Immature natural killer cell (primary cell): ENCODE measurements around the gene CXorf38. TPM values are rescaled to one million over a fixed set of nuclear protein-coding genes. Genes with fewer than 3 reads are reported as not detected.

ENCODE experiments used
- DNase-seq, 3 donors: peaks; one replicate each; pipeline ENCODE4 v3.0.0; 2022; ENCODE audit warnings: mixed read lengths in 1 of 3
- H3K27ac Mint-ChIP-seq, 6 donors: one replicate each; pipeline ENCODE4 v1.8.0; 2020; ENCODE audit warnings: mixed read lengths in 6 of 6, mild to moderate bottlenecking in 5 of 6, inconsistent platforms in 4 of 6, moderate library complexity in 3 of 6
- H3K27me3 Mint-ChIP-seq, 3 donors: one replicate each; pipeline ENCODE4 v1.8.0; 2020 to 2021; ENCODE audit warnings: low read depth in 3 of 3, mild to moderate bottlenecking in 3 of 3, mixed read lengths in 3 of 3, moderate library complexity in 3 of 3, inconsistent platforms in 1 of 3
- H3K36me3 Mint-ChIP-seq, 3 donors: one replicate each; pipeline ENCODE4 v1.8.0; 2020; ENCODE audit warnings: mixed read lengths in 3 of 3, inconsistent platforms in 2 of 3, mild to moderate bottlenecking in 2 of 3
- H3K4me1 Mint-ChIP-seq, 2 donors: one replicate each; pipeline ENCODE4 v1.8.0; 2020; ENCODE audit warnings: inconsistent platforms in 2 of 2, mild to moderate bottlenecking in 2 of 2, mixed read lengths in 2 of 2, moderate library complexity in 1 of 2
- H3K4me3 Mint-ChIP-seq, 5 donors: one replicate each; pipeline ENCODE4 v1.8.0; 2020; ENCODE audit warnings: mild to moderate bottlenecking in 5 of 5, mixed read lengths in 5 of 5, inconsistent platforms in 3 of 5, moderate library complexity in 3 of 5
- H3K9me3 Mint-ChIP-seq, 6 donors: one replicate each; pipeline ENCODE4 v1.8.0; 2020; ENCODE audit warnings: mild to moderate bottlenecking in 6 of 6, mixed read lengths in 6 of 6, inconsistent platforms in 4 of 6, moderate library complexity in 3 of 6
- polyA plus RNA-seq, 3 donors: library from polyadenylated mRNA; unstranded; fragments of 300-500 nt; fragmentation: Illumina TruSeq; gene quantifications; one replicate each; pipeline ENCODE4 v1.2.3, GENCODE V29; 2021

CXorf38 gene
- polyA plus RNA-seq, 3 donors from 2014 or later: 21.3 to 53.7 (median 51.3) TPM

GRCh38 chrX:40652664-40653063 lies 5.3 kb upstream of the CXorf38 start:
- H3K36me3 Mint-ChIP-seq: peaks cover 4 to 34% (median 27%) of the 10 kb centered on the region in 3 donors
- peaks cover 1 to 3% (median 2%) of the 10 kb centered on the region in 3 donors for H3K27me3 Mint-ChIP-seq
- H3K27ac Mint-ChIP-seq: peak overlapping the region in 1 of 6 donors; percentile 46
- H3K4me1 Mint-ChIP-seq: peaks cover 5 to 16% of the 10 kb centered on the region in 2 donors
- no peak for DNase-seq
- no peak overlapping the region for H3K4me3 Mint-ChIP-seq
- H3K9me3 Mint-ChIP-seq: no peaks in the 10 kb centered on the region

- Mint-ChIP-seq H3K27me3 (peaks cover 6 to 7% (median 7%) of the 10 kb centered on the region in 3 donors), H3K4me1 (peaks cover 7 to 21% of the 10 kb centered on the region in 2 donors), H3K4me3 (no peak overlapping the region), H3K36me3 (peaks cover 4 to 28% (median 27%) of the 10 kb centered on the region in 3 donors), H3K27ac (peak overlapping the region; percentile 9 to 81 (median 23)), H3K9me3 (no peaks in the 10 kb centered on the region)
- DNase-seq: peak; percentile 72 to 77 (median 72)
These were observed 4.4 kb upstream of the CXorf38 start for GRCh38 chrX:40651620-40652223.

- no peaks in the 10 kb centered on the region for H3K9me3 Mint-ChIP-seq
- peak; percentile 36 to 57 (median 52) for DNase-seq
- H3K4me1 Mint-ChIP-seq: peaks cover 46 to 62% of the 10 kb centered on the region in 2 donors
- peaks cover 0 to 14% (median 9%) of the 10 kb centered on the region in 3 donors for H3K36me3 Mint-ChIP-seq
- H3K4me3 Mint-ChIP-seq: peak overlapping the region; percentile 89 to 98 (median 96)
- H3K27me3 Mint-ChIP-seq: peaks cover 14 to 23% (median 18%) of the 10 kb centered on the region in 3 donors
- H3K27ac Mint-ChIP-seq: peak overlapping the region; percentile 86 to 99 (median 96)
These were observed 663 bp downstream of the CXorf38 start for GRCh38 chrX:40646489-40647306.

- H3K4me3 Mint-ChIP-seq: peak overlapping the region; percentile 88 to 95 (median 94)
- peaks cover 14 to 23% (median 18%) of the 10 kb centered on the region in 3 donors for H3K27me3 Mint-ChIP-seq
- peak; percentile 72 to 75 (median 75) for DNase-seq
- peaks cover 47 to 61% of the 10 kb centered on the region in 2 donors for H3K4me1 Mint-ChIP-seq
- no peaks in the 10 kb centered on the region for H3K9me3 Mint-ChIP-seq
- H3K27ac Mint-ChIP-seq: peak overlapping the region; percentile 97 to 99 (median 99)
- peaks cover 0 to 16% (median 7%) of the 10 kb centered on the region in 3 donors for H3K36me3 Mint-ChIP-seq
These were observed 2.5 kb downstream of the CXorf38 start for GRCh38 chrX:40644821-40645358.

- peak overlapping the region; percentile 97 to 99 (median 99) for H3K27ac Mint-ChIP-seq
- peak overlapping the region; percentile 59 to 95 (median 92) for H3K4me3 Mint-ChIP-seq
- H3K9me3 Mint-ChIP-seq: no peaks in the 10 kb centered on the region
- peaks cover 0 to 22% (median 7%) of the 10 kb centered on the region in 3 donors for H3K36me3 Mint-ChIP-seq
- DNase-seq: no peak
- peaks cover 52 to 68% of the 10 kb centered on the region in 2 donors for H3K4me1 Mint-ChIP-seq
- H3K27me3 Mint-ChIP-seq: peaks cover 14 to 23% (median 20%) of the 10 kb centered on the region in 3 donors
These were observed 3.2 kb downstream of the CXorf38 start for GRCh38 chrX:40644176-40644575.

- peaks cover 31 to 71% of the 10 kb centered on the region in 2 donors for H3K4me1 Mint-ChIP-seq
- no peak overlapping the region for H3K27ac Mint-ChIP-seq
These were observed 9.7 kb downstream of the CXorf38 start for GRCh38 chrX:40637687-40638086.

GRCh38 chrX:40632199-40632598 lies 15.2 kb downstream of the CXorf38 start:
- no peak for DNase-seq
- Mint-ChIP-seq H3K27ac (peak overlapping the region in 1 of 6 donors; percentile 37), H3K4me3 (no peak overlapping the region), H3K4me1 (peaks cover 10 to 37% of the 10 kb centered on the region in 2 donors), H3K27me3 (peaks cover 0 to 2% (median 0%) of the 10 kb centered on the region in 3 donors), H3K9me3 (no peaks in the 10 kb centered on the region), H3K36me3 (peaks cover 4 to 77% (median 58%) of the 10 kb centered on the region in 3 donors)

More at GRCh38 chrX:40637687-40638086, 9.7 kb downstream of the CXorf38 start:
- H3K36me3 Mint-ChIP-seq: peaks cover 0 to 78% (median 50%) of the 10 kb centered on the region in 3 donors
- H3K27me3 Mint-ChIP-seq: peaks cover 0 to 4% (median 0%) of the 10 kb centered on the region in 3 donors
- no peaks in the 10 kb centered on the region for H3K9me3 Mint-ChIP-seq
- no peak overlapping the region for H3K4me3 Mint-ChIP-seq
- DNase-seq: no peak

GRCh38 chrX:40628506-40628905 lies 18.9 kb downstream of the CXorf38 start:
- no peak for DNase-seq
- Mint-ChIP-seq H3K4me3 (no peak overlapping the region), H3K27ac (no peak overlapping the region), H3K4me1 (peaks cover 5 to 8% of the 10 kb centered on the region in 2 donors), H3K36me3 (peaks cover 4 to 60% (median 40%) of the 10 kb centered on the region in 3 donors), H3K27me3 (no peaks in the 10 kb centered on the region), H3K9me3 (no peaks in the 10 kb centered on the region)

GRCh38 chrX:40625294-40625693 lies 22.1 kb downstream of the CXorf38 start:
- DNase-seq: no peak
- H3K36me3 Mint-ChIP-seq: peaks cover 0 to 36% (median 25%) of the 10 kb centered on the region in 3 donors
- H3K4me1 Mint-ChIP-seq: no peaks in the 10 kb centered on the region
- H3K27me3 Mint-ChIP-seq: no peaks in the 10 kb centered on the region
- H3K4me3 Mint-ChIP-seq: no peak overlapping the region
- H3K9me3 Mint-ChIP-seq: no peaks in the 10 kb centered on the region
- H3K27ac Mint-ChIP-seq: no peak overlapping the region

GRCh38 chrX:40623665-40624064 lies 23.7 kb downstream of the CXorf38 start:
- Mint-ChIP-seq H3K36me3 (peaks cover 0 to 30% (median 25%) of the 10 kb centered on the region in 3 donors), H3K27me3 (no peaks in the 10 kb centered on the region), H3K9me3 (no peaks in the 10 kb centered on the region), H3K4me1 (no peaks in the 10 kb centered on the region), H3K27ac (no peak overlapping the region), H3K4me3 (no peak overlapping the region)
- no peak for DNase-seq

- Mint-ChIP-seq H3K27me3 (no peaks in the 10 kb centered on the region), H3K36me3 (peaks cover 0 to 26% (median 23%) of the 10 kb centered on the region in 3 donors), H3K4me1 (no peaks in the 10 kb centered on the region), H3K27ac (peak within 1 kb of the TSS in 1 of 6 donors; percentile 22), H3K4me3 (no peak within 1 kb of the TSS), H3K9me3 (no peaks in the 10 kb centered on the region)
- no peak for DNase-seq
These were observed 24.2 kb downstream of the CXorf38 start, which contains the start of gene MPC1L for GRCh38 chrX:40623139-40623536. Gene MPC1L (plus strand): TSS chrX:40623428. CDS start chrX:40623566, 138 bp downstream.

- H3K36me3 Mint-ChIP-seq: peaks cover 0 to 22% (median 17%) of the 10 kb centered on the region in 3 donors
- H3K27me3 Mint-ChIP-seq: no peaks in the 10 kb centered on the region
- no peaks in the 10 kb centered on the region for H3K4me1 Mint-ChIP-seq
- H3K4me3 Mint-ChIP-seq: no peak overlapping the region
- DNase-seq: no peak
- no peaks in the 10 kb centered on the region for H3K9me3 Mint-ChIP-seq
- no peak overlapping the region for H3K27ac Mint-ChIP-seq
These were observed 24.8 kb downstream of the CXorf38 start for GRCh38 chrX:40622479-40623138.

GRCh38 chrX:40617566-40617965 lies 29.8 kb downstream of the CXorf38 start:
- Mint-ChIP-seq H3K27ac (no peak overlapping the region), H3K27me3 (peaks cover 0 to 3% (median 2%) of the 10 kb centered on the region in 3 donors), H3K9me3 (no peaks in the 10 kb centered on the region), H3K4me1 (no peaks in the 10 kb centered on the region), H3K4me3 (no peak overlapping the region), H3K36me3 (no peaks in the 10 kb centered on the region)
- no peak for DNase-seq
